ENCODE measurements around the gene RAPGEF1. TPM values are rescaled to one million over a fixed set of nuclear protein-coding genes. Genes with fewer than 3 reads are reported as not detected.

RAPGEF1 gene, protein sequence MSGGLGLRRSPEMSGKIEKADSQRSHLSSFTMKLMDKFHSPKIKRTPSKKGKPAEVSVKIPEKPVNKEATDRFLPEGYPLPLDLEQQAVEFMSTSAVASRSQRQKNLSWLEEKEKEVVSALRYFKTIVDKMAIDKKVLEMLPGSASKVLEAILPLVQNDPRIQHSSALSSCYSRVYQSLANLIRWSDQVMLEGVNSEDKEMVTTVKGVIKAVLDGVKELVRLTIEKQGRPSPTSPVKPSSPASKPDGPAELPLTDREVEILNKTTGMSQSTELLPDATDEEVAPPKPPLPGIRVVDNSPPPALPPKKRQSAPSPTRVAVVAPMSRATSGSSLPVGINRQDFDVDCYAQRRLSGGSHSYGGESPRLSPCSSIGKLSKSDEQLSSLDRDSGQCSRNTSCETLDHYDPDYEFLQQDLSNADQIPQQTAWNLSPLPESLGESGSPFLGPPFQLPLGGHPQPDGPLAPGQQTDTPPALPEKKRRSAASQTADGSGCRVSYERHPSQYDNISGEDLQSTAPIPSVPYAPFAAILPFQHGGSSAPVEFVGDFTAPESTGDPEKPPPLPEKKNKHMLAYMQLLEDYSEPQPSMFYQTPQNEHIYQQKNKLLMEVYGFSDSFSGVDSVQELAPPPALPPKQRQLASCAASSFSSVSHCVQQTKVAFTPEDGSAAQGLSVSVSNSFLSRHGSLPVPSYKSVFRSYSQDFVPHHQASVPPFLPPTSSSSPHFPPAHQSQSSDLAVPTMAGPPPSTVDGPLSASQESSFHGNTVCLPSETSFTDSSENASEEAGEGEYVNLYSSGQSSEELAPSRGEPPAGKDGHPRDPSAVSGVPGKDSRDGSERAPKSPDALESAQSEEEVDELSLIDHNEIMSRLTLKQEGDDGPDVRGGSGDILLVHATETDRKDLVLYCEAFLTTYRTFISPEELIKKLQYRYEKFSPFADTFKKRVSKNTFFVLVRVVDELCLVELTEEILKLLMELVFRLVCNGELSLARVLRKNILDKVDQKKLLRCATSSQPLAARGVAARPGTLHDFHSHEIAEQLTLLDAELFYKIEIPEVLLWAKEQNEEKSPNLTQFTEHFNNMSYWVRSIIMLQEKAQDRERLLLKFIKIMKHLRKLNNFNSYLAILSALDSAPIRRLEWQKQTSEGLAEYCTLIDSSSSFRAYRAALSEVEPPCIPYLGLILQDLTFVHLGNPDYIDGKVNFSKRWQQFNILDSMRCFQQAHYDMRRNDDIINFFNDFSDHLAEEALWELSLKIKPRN (N-terminal part only)
- total RNA-seq: 10.1 and 19.7 TPM in 2 replicates

DNA sequence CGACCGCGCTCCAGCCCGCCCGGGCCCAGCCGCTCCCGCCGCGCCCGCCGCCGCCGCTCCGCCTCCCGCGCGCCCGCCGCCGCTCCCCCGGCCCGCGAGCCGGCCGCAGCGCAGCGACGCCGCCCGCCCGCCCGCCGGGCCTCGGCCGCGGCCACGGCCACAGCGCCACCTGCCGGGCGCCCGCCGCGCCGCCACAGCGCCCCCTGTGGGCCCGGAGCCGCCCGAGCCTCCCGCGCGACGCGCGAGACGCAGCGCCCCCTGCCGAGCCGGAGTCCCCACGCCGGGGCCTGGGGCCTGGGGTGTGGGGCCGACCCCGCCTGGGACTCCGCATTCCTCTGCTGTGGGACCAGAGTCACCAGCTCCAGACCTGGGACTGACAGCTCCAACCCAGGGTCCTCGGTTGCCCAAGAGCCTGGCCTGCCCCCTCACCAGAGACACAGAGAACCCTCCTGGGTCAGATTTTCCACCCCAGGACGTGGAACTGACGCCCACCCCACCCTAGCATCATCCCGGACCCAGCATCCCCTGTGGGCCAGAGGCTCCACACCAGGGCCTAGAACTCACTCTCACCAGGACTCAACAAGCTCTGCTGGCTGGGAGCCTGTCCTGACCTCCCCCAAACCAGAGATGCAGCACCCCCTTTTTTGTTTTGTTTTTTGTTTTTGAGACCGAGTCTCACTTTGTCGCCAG lies at the start of gene RAPGEF1:
Gene RAPGEF1, minus strand, starts transcription at position 118 of the 690 bp plus-strand sequence. CDS start 246 bp downstream, outside the sequence.

DNA sequence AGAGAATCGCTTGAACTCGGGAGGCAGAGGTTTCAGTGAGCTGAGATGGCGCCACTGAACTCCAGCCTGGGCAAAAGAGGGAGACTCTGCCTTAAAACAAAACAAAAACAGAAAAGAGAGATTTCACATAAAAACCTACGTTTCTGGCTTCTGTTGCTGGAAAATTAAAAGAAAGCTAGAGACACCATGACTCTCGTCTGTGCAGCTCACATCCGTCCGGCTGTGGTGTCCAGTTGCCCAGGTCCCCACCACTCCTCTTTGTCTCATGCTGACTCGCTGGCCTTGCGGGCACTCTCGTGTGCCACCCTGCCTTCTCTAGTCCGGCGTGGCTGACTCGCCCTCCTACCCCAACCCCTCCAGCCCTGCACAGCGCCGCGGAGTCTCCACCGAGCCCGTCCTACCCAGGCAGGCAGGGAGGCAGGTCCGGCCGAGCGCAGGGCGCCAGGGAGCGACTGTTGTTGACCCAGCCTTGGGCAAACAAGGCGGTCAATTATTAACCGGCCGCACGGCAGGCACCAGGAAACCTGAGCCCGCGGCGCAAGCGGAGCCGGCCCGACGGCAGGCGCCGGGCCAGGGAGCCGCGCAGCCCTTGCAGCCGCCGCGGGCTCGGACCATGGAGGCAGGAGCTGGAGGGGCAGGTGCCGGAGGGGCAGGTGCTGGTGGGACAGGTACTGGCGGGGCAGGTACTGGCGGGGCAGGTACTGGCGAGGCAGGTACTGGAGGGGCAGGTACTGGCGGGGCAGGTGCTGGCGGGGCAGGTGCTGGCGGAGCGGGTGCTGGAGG lies 194.7 kb downstream of the RAPGEF1 start, which contains the start of gene PRRT1B:
Gene PRRT1B, plus strand, starts transcription at position 521 of the 783 bp plus-strand sequence. Its CDS starts 93 bp downstream, at position 614.

GRCh38 chr9:131530920-131531832 lies 208.7 kb downstream of the RAPGEF1 start, which contains the start of gene UCK1:
UCK1 (minus strand) TSS chr9:131531263; CDS start chr9:131531174, 89 bp downstream.

Other genes starting within 250 kb of the RAPGEF1 start
- gene POMT1, start 237.2 kb downstream of the RAPGEF1 start, total RNA-seq: 16.9 and 29.0 TPM in 2 replicates
- 11.2 and 22.9 TPM in 2 replicates for gene UCK1, start 208.8 kb downstream of the RAPGEF1 start, total RNA-seq
- not detected in 2 replicates for gene PRRT1B, start 194.6 kb downstream of the RAPGEF1 start, total RNA-seq